ENCODE results near the gene NEDD4L.

DNA sequence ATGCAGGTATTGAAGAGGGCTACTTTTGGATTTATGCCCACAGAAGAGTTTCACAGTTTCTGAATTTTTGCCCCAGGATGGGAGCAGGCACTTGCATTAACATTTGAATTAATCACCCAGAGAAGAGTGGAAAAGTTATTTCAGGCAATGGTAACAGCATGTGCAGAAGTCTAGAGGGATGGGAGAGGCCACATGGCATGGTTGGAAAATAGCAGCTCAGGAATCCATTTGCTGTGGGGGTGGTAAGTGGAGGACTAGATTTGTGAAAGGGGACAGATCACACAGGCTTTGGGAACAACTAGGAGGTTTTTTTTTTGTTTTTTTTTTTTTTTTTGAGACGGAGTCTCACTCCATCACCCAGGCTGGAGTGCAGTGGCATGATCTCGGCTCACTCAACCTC lies 65.2 kb downstream of the NEDD4L start:
- TF ChIP-seq FOXM1 (IDR thresholded peaks at IDR 0.05; ENCODE audit: borderline replicate concordance) (no peak), SUZ12 (IDR thresholded peaks at IDR 0.05) (no peak), ELF4 (IDR thresholded peaks at IDR 0.05) (no peak), TARDBP (IDR thresholded peaks at IDR 0.05) (no peak), FOXK2 (IDR thresholded peaks at IDR 0.05) (no peak), LEF1 (IDR thresholded peaks at IDR 0.05; ENCODE audit: borderline replicate concordance) (no peak)
